ENCODE results near the gene TERT.

DNA sequence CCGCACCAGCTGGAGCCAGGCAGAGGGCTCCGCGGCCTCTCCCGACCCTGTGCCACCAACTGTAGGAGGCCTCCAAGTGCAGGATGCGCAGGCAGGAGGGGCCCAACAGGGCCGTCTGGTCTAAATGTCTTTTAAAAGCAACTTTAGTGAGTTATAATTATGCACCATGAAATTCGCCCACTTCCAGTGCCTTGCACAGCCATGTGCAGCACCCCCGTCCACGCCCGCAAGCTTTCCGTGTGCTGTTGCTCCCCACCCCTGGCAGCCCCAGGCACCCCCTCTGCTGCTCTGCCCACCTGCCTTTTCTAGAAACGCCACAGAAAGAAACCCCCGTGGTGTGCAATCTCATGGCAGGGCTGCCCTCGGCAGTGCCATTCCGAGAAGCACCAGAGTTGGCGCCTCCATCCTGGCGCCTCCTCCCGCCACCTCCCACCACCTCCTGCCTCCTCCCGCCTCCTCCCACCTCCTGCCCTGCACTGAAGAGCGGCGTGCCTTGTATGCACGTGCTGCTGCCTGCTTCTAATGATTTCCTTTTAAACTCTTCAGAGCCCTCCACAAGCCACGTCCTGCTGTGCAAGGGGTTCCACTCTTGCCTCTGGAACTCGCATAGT lies 77.2 kb downstream of the TERT start:
- TF ChIP-seq CTCF (IDR thresholded peaks at IDR 0.05): no peak
- no peak for TF ChIP-seq EZH2 (IDR thresholded peaks at IDR 0.05; ENCODE audit: borderline replicate concordance, insufficient read depth, low read depth, low read length, poor library complexity, severe bottlenecking)
